Activated T-cell treated with anti-CD3 and anti-CD28 coated beads, Interleukin-2, amount 50 U/mL, for 24 hours (primary cell): Measurements from ENCODE around the gene CERS6.
A peak's percentile ranks its signal among the peaks of the same experiment; 100 is the strongest.
"Not testable (repeated sequence)": the region's sequence is repeated elsewhere in the genome, so short reads cannot be mapped to it uniquely, and the experiment has no call there.

ENCODE experiments used
- DNase-seq: peaks from one replicate; pipeline ENCODE4 v3.0.0-alpha.2; 2020
- H3K27ac Mint-ChIP-seq: 2 replicates; pipeline ENCODE4 v1.8.0; 2020; ENCODE audit warnings: mild to moderate bottlenecking, mixed read lengths
- H3K27me3 Mint-ChIP-seq: 2 replicates; pipeline ENCODE4 v1.8.0; 2020; ENCODE audit warnings: mixed read lengths
- H3K36me3 Mint-ChIP-seq: 2 replicates; pipeline ENCODE4 v1.8.0; 2020; ENCODE audit warnings: low read depth, mixed read lengths
- H3K4me1 Mint-ChIP-seq: 2 replicates; pipeline ENCODE4 v1.8.0; 2020; ENCODE audit warnings: low read depth, mixed read lengths
- H3K4me3 Mint-ChIP-seq: 2 replicates; pipeline ENCODE4 v1.8.0; 2020; ENCODE audit warnings: mild to moderate bottlenecking, moderate library complexity, mixed read lengths
- H3K9me3 Mint-ChIP-seq: 2 replicates; pipeline ENCODE4 v1.8.0; 2020; ENCODE audit warnings: mixed read lengths

CERS6 gene

GRCh38 chr2:168455645-168456520 lies at the start of gene CERS6:
Gene CERS6 (plus strand): TSS chr2:168456272. CDS start chr2:168456449, 177 bp downstream.
- H3K4me1 Mint-ChIP-seq: peaks cover 45% of the 10 kb centered on the region
- peak within 1 kb of the TSS; percentile 69 for H3K27ac Mint-ChIP-seq

DNA sequence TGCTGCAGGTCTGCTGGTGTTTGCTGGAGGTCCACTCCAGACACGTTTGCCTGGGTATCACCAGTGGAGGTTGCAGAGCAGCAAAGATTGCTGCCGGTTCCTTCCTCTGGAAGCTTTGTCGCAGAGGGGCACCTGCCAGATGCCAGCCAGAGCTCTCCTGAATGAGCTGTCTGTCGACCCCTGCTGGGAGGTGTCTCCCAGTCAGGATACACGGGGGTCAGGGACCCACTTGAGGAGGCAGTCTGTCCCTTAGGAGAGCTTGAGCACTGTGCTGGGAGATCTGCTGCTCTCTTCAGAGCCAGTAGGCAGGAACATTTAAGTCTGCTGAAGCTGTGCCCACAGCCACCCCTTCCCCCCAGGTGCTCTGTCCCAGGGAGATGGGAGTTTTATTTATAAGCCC lies 43.8 kb upstream of the CERS6 start:
- H3K4me1 Mint-ChIP-seq, H3K36me3 Mint-ChIP-seq, H3K4me3 Mint-ChIP-seq, DNase-seq, H3K27ac Mint-ChIP-seq, H3K27me3 Mint-ChIP-seq: not testable (repeated sequence)
- peaks cover 15% of the 10 kb centered on the region for H3K9me3 Mint-ChIP-seq

More at GRCh38 chr2:168455645-168456520, at the start of gene CERS6:
- H3K27me3 Mint-ChIP-seq: no peaks in the 10 kb centered on the region
- H3K36me3 Mint-ChIP-seq: peaks cover 10% of the 10 kb centered on the region
- DNase-seq: peak; percentile 89
- H3K4me3 Mint-ChIP-seq: peak within 1 kb of the TSS; percentile 79
- no peaks in the 10 kb centered on the region for H3K9me3 Mint-ChIP-seq

- DNase-seq, H3K9me3 Mint-ChIP-seq, H3K4me3 Mint-ChIP-seq, H3K36me3 Mint-ChIP-seq, H3K27me3 Mint-ChIP-seq, H3K27ac Mint-ChIP-seq, H3K4me1 Mint-ChIP-seq: not testable (repeated sequence)
These were observed 43.0 kb upstream of the CERS6 start for GRCh38 chr2:168413101-168413500.

- Mint-ChIP-seq H3K4me3 (no peak overlapping the region), H3K27me3 (peaks cover 2% of the 10 kb centered on the region), H3K4me1 (peaks cover 6% of the 10 kb centered on the region), H3K9me3 (peaks cover 6% of the 10 kb centered on the region), H3K36me3 (no peaks in the 10 kb centered on the region), H3K27ac (no peak overlapping the region)
- no peak for DNase-seq
These were observed 39.5 kb upstream of the CERS6 start for GRCh38 chr2:168416555-168416954.

DNA sequence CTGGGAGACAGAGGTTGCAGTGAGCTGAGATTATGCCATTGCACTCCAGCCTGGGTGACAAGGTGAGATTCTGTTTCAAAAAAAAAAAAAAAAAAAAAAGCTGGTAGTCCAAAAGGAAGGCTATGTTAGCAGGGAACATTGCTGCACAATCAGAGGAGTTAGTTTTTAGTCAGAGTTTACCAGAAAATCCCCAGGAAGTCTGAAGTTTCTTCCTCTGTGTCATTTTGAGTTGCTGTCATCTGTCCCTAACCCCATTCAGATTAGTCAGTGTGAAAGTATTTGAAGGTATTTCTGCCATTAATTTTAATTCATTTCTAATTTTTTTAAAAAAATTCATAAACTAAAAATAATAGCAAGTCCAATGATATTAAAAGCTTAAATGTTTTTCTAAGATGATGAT lies 33.5 kb upstream of the CERS6 start:
- H3K27ac Mint-ChIP-seq: no peak overlapping the region
- no peaks in the 10 kb centered on the region for H3K36me3 Mint-ChIP-seq
- H3K9me3 Mint-ChIP-seq: peaks cover 6% of the 10 kb centered on the region
- no peak overlapping the region for H3K4me3 Mint-ChIP-seq
- H3K4me1 Mint-ChIP-seq: peaks cover 37% of the 10 kb centered on the region
- no peak for DNase-seq
- no peaks in the 10 kb centered on the region for H3K27me3 Mint-ChIP-seq

- H3K9me3 Mint-ChIP-seq: peaks cover 6% of the 10 kb centered on the region
- no peaks in the 10 kb centered on the region for H3K27me3 Mint-ChIP-seq
- peaks cover 37% of the 10 kb centered on the region for H3K4me1 Mint-ChIP-seq
- DNase-seq: no peak
- no peak overlapping the region for H3K27ac Mint-ChIP-seq
- H3K4me3 Mint-ChIP-seq: no peak overlapping the region
- H3K36me3 Mint-ChIP-seq: no peaks in the 10 kb centered on the region
These were observed 31.7 kb upstream of the CERS6 start for GRCh38 chr2:168424112-168424951.

DNA sequence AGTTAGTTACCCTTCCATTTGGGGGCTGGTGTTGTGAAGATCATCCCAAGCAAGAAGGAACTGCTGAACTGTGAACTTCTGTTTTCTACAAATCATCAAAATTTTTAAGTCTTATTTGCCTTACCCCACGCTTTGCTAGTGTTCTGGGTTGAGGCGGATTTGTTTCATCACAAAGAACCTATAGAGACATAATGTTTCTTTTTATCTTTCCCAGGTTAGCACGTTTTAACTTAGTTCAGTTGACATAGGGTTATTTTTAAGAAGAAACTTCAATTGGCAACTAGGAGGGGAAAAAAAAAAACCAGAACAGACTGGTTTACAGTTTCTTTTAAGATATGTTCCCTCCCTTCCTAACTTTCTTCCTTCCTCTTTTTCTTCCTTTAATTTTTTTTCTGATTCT lies 31.1 kb upstream of the CERS6 start:
- peaks cover 37% of the 10 kb centered on the region for H3K4me1 Mint-ChIP-seq
- H3K4me3 Mint-ChIP-seq: no peak overlapping the region
- H3K27ac Mint-ChIP-seq: no peak overlapping the region
- DNase-seq: no peak
- H3K36me3 Mint-ChIP-seq: no peaks in the 10 kb centered on the region
- H3K9me3 Mint-ChIP-seq: peaks cover 6% of the 10 kb centered on the region
- H3K27me3 Mint-ChIP-seq: no peaks in the 10 kb centered on the region

DNA sequence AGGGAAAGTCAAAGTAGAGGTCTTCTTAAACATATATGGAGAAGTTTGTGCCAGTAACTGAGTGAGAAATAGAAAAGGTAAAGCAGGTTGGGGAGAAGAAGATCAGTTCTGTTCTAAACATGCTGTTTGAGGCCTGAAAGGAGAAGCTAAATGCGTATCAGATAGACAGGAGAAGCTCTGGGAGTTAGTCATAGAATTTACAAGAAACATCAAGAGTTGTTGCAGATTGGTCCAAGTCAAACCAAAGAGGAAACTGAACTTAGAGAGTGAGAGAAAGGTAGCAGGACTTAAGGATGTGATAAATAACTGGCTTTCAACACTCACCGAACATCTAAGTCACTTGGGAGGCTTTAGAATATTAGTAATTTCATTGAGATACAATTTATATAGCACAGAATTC lies 29.2 kb upstream of the CERS6 start:
- Mint-ChIP-seq H3K4me1 (peaks cover 46% of the 10 kb centered on the region), H3K4me3 (no peak overlapping the region), H3K9me3 (peaks cover 6% of the 10 kb centered on the region), H3K36me3 (no peaks in the 10 kb centered on the region), H3K27ac (no peak overlapping the region), H3K27me3 (no peaks in the 10 kb centered on the region)
- no peak for DNase-seq

- H3K4me3 Mint-ChIP-seq: no peak overlapping the region
- H3K27me3 Mint-ChIP-seq: no peaks in the 10 kb centered on the region
These were observed 28.6 kb upstream of the CERS6 start for GRCh38 chr2:168427451-168427850.

DNA sequence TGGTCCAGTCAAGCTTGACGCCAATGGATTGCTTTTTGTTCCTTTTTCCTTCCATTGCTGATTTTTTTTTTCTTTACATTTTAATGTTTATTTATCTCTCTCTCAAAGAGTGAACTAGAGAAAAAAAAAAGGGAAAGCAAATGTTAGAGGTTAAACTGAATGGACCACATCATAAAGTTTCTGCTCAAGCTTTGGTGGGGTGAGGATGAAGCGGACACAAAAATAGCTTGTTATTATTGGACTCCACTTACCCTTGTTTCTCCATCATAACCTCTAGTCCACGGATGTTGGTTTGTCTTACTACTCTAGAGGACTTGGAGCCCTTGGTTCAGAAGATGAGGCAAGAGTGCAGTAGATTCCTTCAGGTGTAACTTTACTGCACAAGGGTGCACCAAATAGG lies 27.6 kb upstream of the CERS6 start:
- Mint-ChIP-seq H3K4me3 (no peak overlapping the region), H3K27ac (no peak overlapping the region), H3K4me1 (peaks cover 52% of the 10 kb centered on the region), H3K27me3 (no peaks in the 10 kb centered on the region), H3K9me3 (peaks cover 6% of the 10 kb centered on the region), H3K36me3 (no peaks in the 10 kb centered on the region)
- DNase-seq: no peak

More at GRCh38 chr2:168427451-168427850, 28.6 kb upstream of the CERS6 start:
- H3K27ac Mint-ChIP-seq: no peak overlapping the region
- peaks cover 46% of the 10 kb centered on the region for H3K4me1 Mint-ChIP-seq
- no peak for DNase-seq
- H3K9me3 Mint-ChIP-seq: peaks cover 6% of the 10 kb centered on the region
- no peaks in the 10 kb centered on the region for H3K36me3 Mint-ChIP-seq

DNA sequence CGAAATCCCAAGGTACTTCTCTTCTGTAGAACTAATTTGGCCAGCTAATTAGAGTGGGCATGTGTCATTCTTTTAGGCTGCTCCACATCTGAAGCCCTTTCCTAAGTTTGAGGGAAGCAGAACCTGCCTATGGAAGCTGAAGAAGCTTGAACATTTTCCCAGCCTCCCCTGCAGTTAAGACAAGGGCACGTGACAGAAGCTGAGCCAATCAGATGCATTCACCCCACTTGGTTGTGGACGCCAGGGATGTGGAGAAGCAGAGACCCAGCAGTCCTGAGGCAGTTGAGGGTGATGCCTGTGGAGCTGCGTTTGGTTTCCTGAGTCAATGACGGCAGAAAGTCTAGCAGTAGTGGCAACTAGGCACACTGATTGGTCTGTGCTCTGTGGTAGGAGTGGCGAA lies 26.1 kb upstream of the CERS6 start:
- H3K4me1 Mint-ChIP-seq: peaks cover 56% of the 10 kb centered on the region

DNA sequence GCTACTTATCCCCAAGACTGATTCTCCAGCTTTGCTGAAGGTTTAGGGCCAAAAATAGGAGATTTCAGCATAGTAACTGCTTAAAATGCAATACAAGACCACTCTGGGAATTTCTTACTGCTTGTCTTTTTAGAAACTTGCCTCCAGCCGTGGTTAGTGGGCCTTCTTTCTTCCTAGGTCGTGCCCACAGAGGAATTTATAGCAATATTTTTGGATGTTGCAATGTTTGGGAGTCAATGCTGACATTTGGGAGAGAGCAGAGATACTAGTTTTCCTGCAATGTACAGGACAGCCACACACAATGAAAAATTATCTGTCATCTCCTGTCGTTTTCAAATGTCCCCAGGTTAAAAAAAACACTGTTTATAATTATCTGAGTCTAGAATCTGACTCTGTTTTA lies 25.6 kb upstream of the CERS6 start:
- DNase-seq: no peak

More for the DNA sequence above, 26.1 kb upstream of the CERS6 start:
- Mint-ChIP-seq H3K36me3 (no peaks in the 10 kb centered on the region), H3K9me3 (no peaks in the 10 kb centered on the region), H3K27me3 (no peaks in the 10 kb centered on the region), H3K27ac (no peak overlapping the region), H3K4me3 (no peak overlapping the region)
- DNase-seq: no peak

GRCh38 chr2:168431301-168432024 lies 24.6 kb upstream of the CERS6 start:
- no peak for DNase-seq
- H3K9me3 Mint-ChIP-seq: no peaks in the 10 kb centered on the region
- H3K4me1 Mint-ChIP-seq: peaks cover 56% of the 10 kb centered on the region
- no peaks in the 10 kb centered on the region for H3K36me3 Mint-ChIP-seq
- H3K27me3 Mint-ChIP-seq: no peaks in the 10 kb centered on the region
- peak overlapping the region; percentile 48 for H3K27ac Mint-ChIP-seq
- no peak overlapping the region for H3K4me3 Mint-ChIP-seq

More for the DNA sequence above, 25.6 kb upstream of the CERS6 start:
- no peak overlapping the region for H3K4me3 Mint-ChIP-seq
- H3K9me3 Mint-ChIP-seq: no peaks in the 10 kb centered on the region
- H3K4me1 Mint-ChIP-seq: peaks cover 57% of the 10 kb centered on the region
- H3K27ac Mint-ChIP-seq: no peak overlapping the region
- H3K27me3 Mint-ChIP-seq: no peaks in the 10 kb centered on the region
- no peaks in the 10 kb centered on the region for H3K36me3 Mint-ChIP-seq

DNA sequence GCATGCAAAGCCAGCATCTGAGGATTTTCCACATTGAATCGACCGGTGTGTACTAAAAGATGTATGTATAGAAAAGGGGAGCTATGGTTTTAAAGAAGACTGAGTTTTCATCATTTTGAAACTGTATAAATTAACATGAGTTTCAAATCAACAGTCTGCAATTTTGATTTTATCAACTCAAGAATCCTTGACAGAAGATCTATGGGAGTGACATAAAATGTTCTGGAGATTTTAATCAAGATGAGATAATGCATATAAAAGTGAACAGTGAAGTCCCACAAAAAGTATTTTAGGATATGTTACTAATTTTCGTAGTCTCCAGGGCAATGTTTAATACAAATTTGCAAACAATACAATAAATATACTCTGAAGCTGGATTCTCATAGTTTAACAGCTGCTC lies 24.0 kb upstream of the CERS6 start:
- peaks cover 55% of the 10 kb centered on the region for H3K4me1 Mint-ChIP-seq
- H3K27ac Mint-ChIP-seq: peak overlapping the region; percentile 48
- DNase-seq: no peak
- H3K9me3 Mint-ChIP-seq: no peaks in the 10 kb centered on the region
- H3K4me3 Mint-ChIP-seq: no peak overlapping the region
- no peaks in the 10 kb centered on the region for H3K27me3 Mint-ChIP-seq
- H3K36me3 Mint-ChIP-seq: no peaks in the 10 kb centered on the region
